Transverse colon (tissue), 4 donors: Measurements from ENCODE around the gene NBAS. TPM values are rescaled to one million over a fixed set of nuclear protein-coding genes. Genes with fewer than 3 reads are reported as not detected.

Source experiments
- DNase-seq: peaks from one replicate; pipeline ENCODE4 v3.0.0-alpha.2; 2019
- H3K27ac ChIP-seq, 4 donors: fragments of 200-600 bp; sonication (generic); 2 replicates each; pipeline ENCODE4 v1.5.1; 2016 to 2018; ENCODE audit warnings: inconsistent platforms in 4 of 4
- H3K27me3 ChIP-seq: fragments of 200-600 bp; sonication (generic); 2 replicates; pipeline ENCODE4 v1.5.1; 2017; ENCODE audit warnings: inconsistent platforms
- H3K36me3 ChIP-seq, 4 donors: fragments of 200-600 bp; sonication (generic); 2 replicates each; pipeline ENCODE4 v1.5.1; 2017 to 2019; ENCODE audit warnings: inconsistent platforms in 4 of 4
- H3K4me1 ChIP-seq, 4 donors: fragments of 200-600 bp; sonication (generic); 2 replicates each; pipeline ENCODE4 v1.5.1; 2017 to 2020; ENCODE audit warnings: inconsistent platforms in 4 of 4
- H3K4me3 ChIP-seq, 4 donors: fragments of 200-600 bp; sonication (generic); 1 replicate in 1 of 4; 2 replicates in 3 of 4; pipeline versions ENCODE4 v1.5.1 to v1.6.1; 2017 to 2019; ENCODE audit warnings: inconsistent platforms in 4 of 4
- H3K9me3 ChIP-seq, 2 donors: fragments of 200-600 bp; sonication (generic); 2 replicates each; pipeline ENCODE4 v1.5.1; 2017 to 2019; ENCODE audit warnings: inconsistent platforms in 2 of 2
- CTCF ChIP-seq, 5 experiments: fragments of 200-600 bp in 3 of 5; fragments of 450-650 bp in 2 of 5; sonication (generic) in 3 of 5; IDR thresholded peaks; 1 replicate in 2 of 5; 2 replicates in 3 of 5; pipeline ENCODE4 v1.5.1; 2016 to 2017; ENCODE audit warnings: antibody characterized with exemption in 5 of 5, inconsistent platforms in 3 of 5, mild to moderate bottlenecking in 2 of 5, moderate library complexity in 1 of 5
- EP300 ChIP-seq: sonication (generic); formaldehyde crosslinking; IDR thresholded peaks from one replicate; pipeline ENCODE4 v1.6.1; 2017; ENCODE audit warnings: antibody characterized with exemption, low read depth
- POLR2A ChIP-seq: fragments of 450-650 bp; IDR thresholded peaks from one replicate; pipeline ENCODE4 v1.6.1; 2016; ENCODE audit warnings: antibody characterized with exemption, mild to moderate bottlenecking, moderate library complexity
- POLR2AphosphoS5 ChIP-seq, 3 donors: sonication (generic); formaldehyde crosslinking; IDR thresholded peaks; one replicate each; pipeline ENCODE4 v1.6.1; 2016; ENCODE audit warnings: antibody characterized with exemption in 3 of 3
- WGBS, 2 donors: methylation state at CpG; one replicate each; pipeline ENCODE4 v1.1.5; 2018; ENCODE audit warnings: low coverage in 1 of 2; 5-methylcytosine and 5-hydroxymethylcytosine counted together
- in situ Hi-C, 4 donors: fragments of 200-750 bp; cut with MboI; loops; one replicate each; pipeline versions ENCODE4 v1.15.0 to v1.15.1; 2017; ENCODE audit warnings: low sequenced_read_pairs in 3 of 4, low pct_ligation_motif_present in 1 of 4, low pct_unique_long_range_greater_than_20kb in 1 of 4
- intact Hi-C: fragments of 100-400 bp; cut with DNase I; formaldehyde crosslinking; loops from one replicate; pipeline ENCODE4 v1.15.1; 2023; ENCODE audit warnings: low total_unique reads
- total RNA-seq, 4 donors: library from RNA; depleted of rRNA; stranded (reverse); fragments of >200 nt; gene quantifications; one replicate each; pipeline ENCODE4 v1.1.0, GENCODE V29; 2016

The NBAS gene
- total RNA-seq, 4 donors from 2014 or later, result 30.6 to 43.2 (median 34.5) TPM

- no peak overlapping the region for H3K4me3 ChIP-seq
- H3K27ac ChIP-seq, result no peak overlapping the region
- H3K9me3 ChIP-seq, result no peaks in the 10 kb centered on the region
- no peak for DNase-seq
- in situ Hi-C loops, result no loop called here
- 91 to 98% methylated on average over 5 of the region's 5 CpGs for WGBS, 2 donors
- TF ChIP-seq POLR2A, result no peak
- no peak for TF ChIP-seq CTCF (IDR thresholded peaks at IDR 0.05)
- no peak for TF ChIP-seq EP300
- no peak for TF ChIP-seq POLR2AphosphoS5 (IDR thresholded peaks at IDR 0.05)
- intact Hi-C loops, result no loop called here
- H3K36me3 ChIP-seq, result no peaks in the 10 kb centered on the region
- no peaks in the 10 kb centered on the region for H3K4me1 ChIP-seq
- no peaks in the 10 kb centered on the region for H3K27me3 ChIP-seq
Measured at GRCh38 chr2:15246870-15247269, 314.3 kb downstream of the NBAS start.

GRCh38 chr2:15243762-15244161, 317.4 kb downstream of the NBAS start:
- no peak overlapping the region for H3K4me3 ChIP-seq
- H3K9me3 ChIP-seq, result no peaks in the 10 kb centered on the region
- no peak for DNase-seq
- no peak overlapping the region for H3K27ac ChIP-seq
- in situ Hi-C loops, result no loop called here
- H3K27me3 ChIP-seq, result no peaks in the 10 kb centered on the region
- intact Hi-C loops, result no loop called here
- 55 to 77% methylated on average over 6 of the region's 6 CpGs for WGBS, 2 donors
- no peaks in the 10 kb centered on the region for H3K4me1 ChIP-seq
- no peak for TF ChIP-seq POLR2A
- no peak for TF ChIP-seq EP300
- no peak for TF ChIP-seq POLR2AphosphoS5 (IDR thresholded peaks at IDR 0.05)
- no peak for TF ChIP-seq CTCF (IDR thresholded peaks at IDR 0.05)
- H3K36me3 ChIP-seq, result no peaks in the 10 kb centered on the region

GRCh38 chr2:15242936-15243461, 318.1 kb downstream of the NBAS start:
- in situ Hi-C loops, result no loop called here
- TF ChIP-seq CTCF (IDR thresholded peaks at IDR 0.05) (no peak), EP300 (no peak), POLR2A (no peak), POLR2AphosphoS5 (IDR thresholded peaks at IDR 0.05) (no peak)
- no peaks in the 10 kb centered on the region for H3K36me3 ChIP-seq
- H3K27me3 ChIP-seq, result no peaks in the 10 kb centered on the region
- H3K4me1 ChIP-seq, result no peaks in the 10 kb centered on the region
- H3K4me3 ChIP-seq, result no peak overlapping the region
- no peaks in the 10 kb centered on the region for H3K9me3 ChIP-seq
- no peak for DNase-seq
- WGBS, 2 donors, result 86 to 94% methylated on average over 2 to 3 of the region's 3 CpGs
- intact Hi-C loops, result no loop called here
- H3K27ac ChIP-seq, result no peak overlapping the region

GRCh38 chr2:15241929-15242328, 319.2 kb downstream of the NBAS start:
- WGBS, 2 donors, result 92 to 100% methylated on average over 3 of the region's 3 CpGs
- H3K9me3 ChIP-seq, result no peaks in the 10 kb centered on the region
- no peak overlapping the region for H3K27ac ChIP-seq
- DNase-seq, result no peak
- H3K4me3 ChIP-seq, result no peak overlapping the region
- intact Hi-C loops (no loop called here), in situ Hi-C loops (no loop called here)
- no peaks in the 10 kb centered on the region for H3K4me1 ChIP-seq
- H3K27me3 ChIP-seq, result no peaks in the 10 kb centered on the region
- no peak for TF ChIP-seq POLR2A
- TF ChIP-seq CTCF (IDR thresholded peaks at IDR 0.05), result no peak
- H3K36me3 ChIP-seq, result no peaks in the 10 kb centered on the region
